ENCODE data around the gene CARM1. TPM values are rescaled to one million over a fixed set of nuclear protein-coding genes. Genes with fewer than 3 reads are reported as not detected.

The CARM1 gene
- total and polyA plus RNA-seq, 2 donors (not counting 1 experiment from before 2014, with no cell fraction given), result 33.0 to 34.3 TPM

- Mint-ChIP-seq H3K4me3 (no peak overlapping the region), H3K4me1 (peaks cover 14% of the 10 kb centered on the region), H3K27ac (no peak overlapping the region), H3K27me3 (no peaks in the 10 kb centered on the region), H3K9me3 (ENCODE audit: insufficient read depth) (peaks cover 6% of the 10 kb centered on the region)
- Histone ChIP-seq H3K4me3 (ENCODE audit: control extremely low read depth in 1 of 5, extremely low read depth in 1 of 5, insufficient read depth in 1 of 5, low read depth in 2 of 5, low read length in 4 of 5) (no peak overlapping the region), H3K4me2 (replicated peaks; ENCODE audit: low read depth, low read length, poor library complexity, severe bottlenecking) (no peak overlapping the region), H3K9ac (ENCODE audit: low read length) (no peak overlapping the region), H3K27ac (ENCODE audit: low read length in 2 of 2) (no peak overlapping the region), H4K20me1 (ENCODE audit: control insufficient read depth, insufficient read depth, low read length, poor library complexity, severe bottlenecking) (peaks cover 7% of the 10 kb centered on the region), H3K79me2 (ENCODE audit: control insufficient read depth, insufficient read depth, low read length) (no peaks in the 10 kb centered on the region), H3K27me3 (replicated peaks in 1 of 4; ENCODE audit: control extremely low read depth in 1 of 4, control insufficient read depth in 3 of 4, insufficient read depth in 4 of 4, low read length in 3 of 4) (no peaks in the 10 kb centered on the region), H3K36me3 (replicated peaks in 1 of 2; ENCODE audit: control extremely low read depth in 1 of 2, control insufficient read depth in 1 of 2, extremely low read depth in 1 of 2, insufficient read depth in 2 of 2, low read length in 1 of 2) (no peaks in the 10 kb centered on the region), H3K9me3 (ENCODE audit: control extremely low read depth in 1 of 3, control insufficient read depth in 2 of 3, insufficient read depth in 1 of 3, low read length in 2 of 3) (peaks cover 1 to 31% (median 9%) of the 10 kb centered on the region in 3 donors), H3K4me1 (ENCODE audit: control insufficient read depth in 2 of 2, insufficient read depth in 2 of 2, low read length in 2 of 2) (peaks cover 7 to 17% of the 10 kb centered on the region in 2 donors), H2AFZ (ENCODE audit: insufficient read depth, low read depth, low read length, poor library complexity, severe bottlenecking) (no peak overlapping the region)
- DNase-seq (peak; percentile 2), ATAC-seq (ENCODE audit: low read depth) (no peak)
- CTCF ChIA-PET, result interaction anchor here (0.7 to 1.8 kb wide), 5 partner anchors 15 to 334 kb away, joined by 3 to 6 read pairs (median 4); no protein-coding TSS in a partner anchor
- 77% methylated on average over 6 of the region's 10 CpGs for WGBS (ENCODE audit: insufficient coverage)
- intact Hi-C loops (cut with micrococcal nuclease), result loop anchor here (5.0 kb wide), 1 partner anchor 1022 kb away; the partner anchor contains the start of gene FBXL12
- no peak for TF ChIP-seq CTCF (IDR thresholded peaks at IDR 0.05)
- TF ChIP-seq EZH2 (IDR thresholded peaks at IDR 0.05; ENCODE audit: borderline replicate concordance, insufficient read depth, low read depth, low read length, poor library complexity, severe bottlenecking), result no peak
- POLR2A ChIA-PET, result interaction anchor here (0.9 kb wide), 1 partner anchor 31 kb away, joined by 5 read pairs; no protein-coding TSS in a partner anchor
Observed at GRCh38 chr19:10839114-10840050, 32.0 kb upstream of the CARM1 start.

GRCh38 chr19:10842788-10843187 lies 28.6 kb upstream of the CARM1 start:
- DNase-seq, result no peak
- intact Hi-C loops (cut with micrococcal nuclease), result no loop called here
- CTCF ChIA-PET, result interaction anchor here (1.4 kb wide), 1 partner anchor 262 kb away, joined by 3 read pairs; no protein-coding TSS in a partner anchor
- H3K9ac ChIP-seq (ENCODE audit: low read length), result no peak overlapping the region
- H3K4me1 ChIP-seq (ENCODE audit: control insufficient read depth in 2 of 2, insufficient read depth in 2 of 2, low read length in 2 of 2), result no peaks in the 10 kb centered on the region
- Mint-ChIP-seq H3K4me1 (no peaks in the 10 kb centered on the region), H3K9me3 (ENCODE audit: insufficient read depth) (peaks cover 8% of the 10 kb centered on the region), H3K27me3 (peaks cover 6% of the 10 kb centered on the region), H3K27ac (no peak overlapping the region), H3K4me3 (no peak overlapping the region)
- 91% methylated on average over 7 of the region's 7 CpGs for WGBS (ENCODE audit: insufficient coverage)
- TF ChIP-seq EZH2 (IDR thresholded peaks at IDR 0.05; ENCODE audit: borderline replicate concordance, insufficient read depth, low read depth, low read length, poor library complexity, severe bottlenecking) (no peak), CTCF (IDR thresholded peaks at IDR 0.05) (no peak)
- H3K9me3 ChIP-seq (ENCODE audit: control extremely low read depth in 1 of 3, control insufficient read depth in 2 of 3, insufficient read depth in 1 of 3, low read length in 2 of 3), result peaks cover 5 to 28% (median 11%) of the 10 kb centered on the region in 3 donors
- H2AFZ ChIP-seq (ENCODE audit: insufficient read depth, low read depth, low read length, poor library complexity, severe bottlenecking), result no peak overlapping the region
- H3K36me3 ChIP-seq (replicated peaks in 1 of 2; ENCODE audit: control extremely low read depth in 1 of 2, control insufficient read depth in 1 of 2, extremely low read depth in 1 of 2, insufficient read depth in 2 of 2, low read length in 1 of 2), result no peaks in the 10 kb centered on the region
- no peak for ATAC-seq (ENCODE audit: low read depth)
- POLR2A ChIA-PET, result no interaction called here
- H3K27me3 ChIP-seq (replicated peaks in 1 of 4; ENCODE audit: control extremely low read depth in 1 of 4, control insufficient read depth in 3 of 4, insufficient read depth in 4 of 4, low read length in 3 of 4), result peaks cover 0 to 5% (median 0%) of the 10 kb centered on the region in 4 experiments
- H3K4me3 ChIP-seq (ENCODE audit: control extremely low read depth in 1 of 5, extremely low read depth in 1 of 5, insufficient read depth in 1 of 5, low read depth in 2 of 5, low read length in 4 of 5), result no peak overlapping the region
- no peaks in the 10 kb centered on the region for H4K20me1 ChIP-seq (ENCODE audit: control insufficient read depth, insufficient read depth, low read length, poor library complexity, severe bottlenecking)
- no peak overlapping the region for H3K4me2 ChIP-seq (replicated peaks; ENCODE audit: low read depth, low read length, poor library complexity, severe bottlenecking)
- H3K79me2 ChIP-seq (ENCODE audit: control insufficient read depth, insufficient read depth, low read length), result no peaks in the 10 kb centered on the region
- H3K27ac ChIP-seq (ENCODE audit: low read length in 2 of 2), result no peak overlapping the region
